Mesothelial cell of epicardium (in vitro differentiated cells): ENCODE data around the gene LMNB1. TPM values are rescaled to one million over a fixed set of nuclear protein-coding genes. Genes with fewer than 3 reads are reported as not detected.

ENCODE experiments used
- DNase-seq, 2 experiments: peaks; one replicate each; pipeline ENCODE4 v3.0.0; 2021; ENCODE audit warnings: low spot score in 2 of 2; ENCODE audit not compliant: unreplicated experiment in 2 of 2
- H3K27ac Mint-ChIP-seq: 2 replicates; pipeline ENCODE4 v1.8.0; 2021; ENCODE audit warnings: mixed read lengths
- H3K27me3 Mint-ChIP-seq: 2 replicates; pipeline ENCODE4 v1.8.0; 2021; ENCODE audit warnings: low read depth, mixed read lengths
- H3K36me3 Mint-ChIP-seq: 2 replicates; pipeline ENCODE4 v1.8.0; 2021; ENCODE audit warnings: mixed read lengths
- H3K4me1 Mint-ChIP-seq: 2 replicates; pipeline ENCODE4 v1.8.0; 2021; ENCODE audit warnings: mixed read lengths
- H3K4me3 Mint-ChIP-seq: 2 replicates; pipeline ENCODE4 v1.8.0; 2021; ENCODE audit warnings: mild to moderate bottlenecking, moderate library complexity, mixed read lengths
- H3K9me3 Mint-ChIP-seq: 2 replicates; pipeline ENCODE4 v1.8.0; 2021; ENCODE audit warnings: mixed read lengths
- CTCF ChIP-seq: fragments of 200-600 bp; sonication (generic); IDR thresholded peaks from one replicate; pipeline ENCODE4 v1.5.0; 2021; ENCODE audit warnings: antibody characterized with exemption; ENCODE audit not compliant: unreplicated experiment
- total RNA-seq: library from RNA; stranded (reverse); gene quantifications from 3 replicates; pipeline ENCODE4 v1.2.1, GENCODE V29; 2021

Gene LMNB1
- total RNA-seq, 1 donor from 2014 or later: 84.4 TPM

GRCh38 chr5:126847826-126848251, 70.9 kb downstream of the LMNB1 start:
- Mint-ChIP-seq H3K4me3 (no peak overlapping the region), H3K27me3 (peaks cover 23% of the 10 kb centered on the region), H3K4me1 (peaks cover 67% of the 10 kb centered on the region), H3K27ac (peak overlapping the region; percentile 68), H3K9me3 (no peaks in the 10 kb centered on the region), H3K36me3 (no peaks in the 10 kb centered on the region)
- TF ChIP-seq CTCF: no peak
- no peak for DNase-seq

GRCh38 chr5:126848253-126848652, 71.3 kb downstream of the LMNB1 start:
- no peak overlapping the region for H3K27ac Mint-ChIP-seq
- no peaks in the 10 kb centered on the region for H3K36me3 Mint-ChIP-seq
- H3K4me1 Mint-ChIP-seq: peaks cover 67% of the 10 kb centered on the region
- no peak overlapping the region for H3K4me3 Mint-ChIP-seq
- H3K9me3 Mint-ChIP-seq: no peaks in the 10 kb centered on the region
- no peak for TF ChIP-seq CTCF
- DNase-seq: no peak
- peaks cover 19% of the 10 kb centered on the region for H3K27me3 Mint-ChIP-seq

- H3K9me3 Mint-ChIP-seq: no peaks in the 10 kb centered on the region
- peaks cover 4% of the 10 kb centered on the region for H3K36me3 Mint-ChIP-seq
- H3K27ac Mint-ChIP-seq: no peak overlapping the region
- peaks cover 61% of the 10 kb centered on the region for H3K4me1 Mint-ChIP-seq
- peaks cover 9% of the 10 kb centered on the region for H3K27me3 Mint-ChIP-seq
- no peak for TF ChIP-seq CTCF
- DNase-seq: no peak
- H3K4me3 Mint-ChIP-seq: no peak overlapping the region
These were observed 72.3 kb downstream of the LMNB1 start for GRCh38 chr5:126849101-126849678.

GRCh38 chr5:126851501-126852011, 74.6 kb downstream of the LMNB1 start:
- DNase-seq: no peak
- TF ChIP-seq CTCF: no peak
- no peaks in the 10 kb centered on the region for H3K27me3 Mint-ChIP-seq
- peaks cover 48% of the 10 kb centered on the region for H3K4me1 Mint-ChIP-seq
- peaks cover 6% of the 10 kb centered on the region for H3K36me3 Mint-ChIP-seq
- H3K4me3 Mint-ChIP-seq: no peak overlapping the region
- no peaks in the 10 kb centered on the region for H3K9me3 Mint-ChIP-seq
- H3K27ac Mint-ChIP-seq: no peak overlapping the region

- DNase-seq: no peak
- Mint-ChIP-seq H3K36me3 (peaks cover 6% of the 10 kb centered on the region), H3K27ac (no peak overlapping the region), H3K27me3 (no peaks in the 10 kb centered on the region), H3K4me3 (no peak overlapping the region), H3K4me1 (peaks cover 46% of the 10 kb centered on the region), H3K9me3 (no peaks in the 10 kb centered on the region)
- no peak for TF ChIP-seq CTCF
These were observed 75.2 kb downstream of the LMNB1 start for GRCh38 chr5:126852091-126852571.
